ENCODE results near the gene MYCBP2. TPM values are rescaled to one million over a fixed set of nuclear protein-coding genes. Genes with fewer than 3 reads are reported as not detected.

MYCBP2 gene
- total RNA-seq, 1 donor from 2014 or later: 116 TPM

DNA sequence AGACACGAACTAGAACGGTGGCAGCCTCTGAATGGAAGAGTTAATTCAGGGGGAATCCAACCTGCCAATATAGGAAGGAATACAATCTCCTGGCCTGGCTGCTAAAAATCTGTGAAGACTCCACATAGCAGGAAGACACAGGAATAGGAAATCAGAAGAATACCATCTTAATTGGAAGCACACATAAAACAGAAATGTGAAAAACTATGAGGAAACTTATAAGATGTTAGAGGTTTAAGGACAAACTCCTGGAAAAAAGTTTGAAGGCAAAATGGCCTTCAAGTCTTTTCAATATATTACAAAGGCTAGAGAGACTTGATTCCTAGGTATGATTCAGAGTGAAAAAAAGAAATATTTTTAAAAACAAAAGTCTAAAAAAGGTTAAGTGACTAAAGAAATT is 221.8 kb downstream of the MYCBP2 start:
- DNase-seq (ENCODE audit: extremely low read depth, low read depth, low spot score): no peak

DNA sequence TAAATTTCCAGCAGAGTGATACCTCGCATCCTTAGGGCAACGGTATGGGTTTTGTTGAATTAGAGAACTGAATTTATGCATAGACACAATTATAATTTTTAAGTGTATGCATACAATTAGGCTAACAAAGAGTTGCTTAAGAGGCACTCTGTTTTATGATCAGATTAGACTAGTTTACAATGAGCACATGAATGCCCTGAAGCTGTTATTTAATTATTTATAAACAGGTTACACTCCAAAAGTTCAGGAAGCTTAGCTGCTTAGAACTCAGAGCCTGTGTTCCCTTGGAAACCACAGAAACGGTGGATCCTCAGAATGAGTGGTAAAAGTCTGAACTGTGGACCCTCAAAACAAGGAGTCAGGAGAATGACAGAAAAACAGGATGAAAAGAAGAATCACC is 227.5 kb downstream of the MYCBP2 start:
- DNase-seq (ENCODE audit: extremely low read depth, low read depth, low spot score): no peak

DNA sequence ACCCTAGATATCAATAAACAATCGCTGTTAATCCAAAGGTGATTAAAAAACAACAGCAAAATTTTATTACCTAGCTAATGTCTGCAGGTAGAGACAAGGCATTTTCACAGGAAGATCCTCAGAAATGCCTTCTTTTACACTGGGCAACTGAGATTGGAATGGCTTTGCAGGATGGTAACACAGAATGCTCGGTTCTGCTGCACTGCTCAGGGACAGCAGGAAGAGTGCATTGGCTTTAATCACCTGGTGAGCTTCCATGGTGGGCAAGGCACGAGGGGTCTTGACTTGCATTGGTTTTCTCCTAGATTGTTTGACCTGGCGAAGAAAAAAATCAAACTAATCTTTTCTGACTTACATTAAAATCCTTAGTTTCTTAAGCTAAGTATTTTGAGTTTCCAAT is 231.6 kb downstream of the MYCBP2 start:
- no peak for DNase-seq (ENCODE audit: extremely low read depth, low read depth, low spot score)

DNA sequence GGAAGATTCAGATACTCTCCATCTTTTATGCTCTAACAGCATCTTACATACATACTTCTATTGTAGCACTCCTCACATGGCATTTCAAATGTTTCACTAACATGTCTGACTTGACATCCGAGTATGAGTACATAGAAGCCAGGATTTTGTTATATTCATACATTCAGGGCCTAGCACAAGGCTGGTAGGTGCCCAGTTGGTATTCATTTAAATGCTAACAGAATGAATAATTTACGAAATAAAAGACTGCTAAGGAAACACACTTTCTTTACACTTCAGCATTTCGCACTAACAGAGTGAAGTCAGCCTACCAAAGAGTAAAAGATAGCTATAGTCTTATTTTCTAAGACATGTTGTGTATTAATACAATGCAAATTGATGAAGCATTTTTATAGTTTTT is 232.1 kb downstream of the MYCBP2 start:
- no peak for DNase-seq (ENCODE audit: extremely low read depth, low read depth, low spot score)

DNA sequence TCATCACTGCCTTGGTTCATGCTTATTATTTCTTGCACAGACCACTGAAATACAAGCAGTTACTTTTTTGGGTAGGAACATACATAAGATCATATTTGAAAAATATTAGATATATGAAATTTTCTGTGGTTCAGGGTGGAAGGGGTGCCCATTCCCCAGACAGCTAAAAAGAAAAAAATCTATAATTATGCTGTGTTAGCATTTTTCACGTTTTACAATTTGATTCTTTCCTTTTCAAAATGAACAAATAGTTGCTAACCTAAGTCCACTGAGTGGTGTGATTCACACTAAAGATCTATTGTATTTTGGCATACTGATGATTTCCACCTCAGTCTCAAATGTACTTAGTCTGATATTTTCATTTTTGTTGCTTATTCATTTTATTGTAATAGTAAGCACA is 233.2 kb downstream of the MYCBP2 start:
- no peak for DNase-seq (ENCODE audit: extremely low read depth, low read depth, low spot score)

DNA sequence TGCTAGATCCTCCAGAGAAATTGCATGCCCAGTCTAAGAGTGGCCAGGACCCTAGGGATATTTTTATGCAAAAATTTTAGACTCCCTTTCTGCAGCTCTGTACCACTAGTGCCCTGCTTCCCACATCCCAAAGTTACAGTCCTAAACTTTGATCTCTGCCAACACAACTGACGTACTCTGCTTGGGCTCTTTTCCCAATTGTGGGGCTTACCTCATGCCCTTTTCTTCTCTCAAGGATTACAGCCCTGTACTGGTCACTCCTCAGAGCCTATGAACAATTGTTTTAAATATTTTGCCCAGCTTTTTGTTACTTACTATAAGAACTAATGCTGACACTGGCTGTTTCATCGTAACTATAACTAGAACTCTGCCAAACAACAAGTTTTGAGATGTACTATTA is 242.1 kb downstream of the MYCBP2 start:
- no peak for DNase-seq (ENCODE audit: extremely low read depth, low read depth, low spot score)

DNA sequence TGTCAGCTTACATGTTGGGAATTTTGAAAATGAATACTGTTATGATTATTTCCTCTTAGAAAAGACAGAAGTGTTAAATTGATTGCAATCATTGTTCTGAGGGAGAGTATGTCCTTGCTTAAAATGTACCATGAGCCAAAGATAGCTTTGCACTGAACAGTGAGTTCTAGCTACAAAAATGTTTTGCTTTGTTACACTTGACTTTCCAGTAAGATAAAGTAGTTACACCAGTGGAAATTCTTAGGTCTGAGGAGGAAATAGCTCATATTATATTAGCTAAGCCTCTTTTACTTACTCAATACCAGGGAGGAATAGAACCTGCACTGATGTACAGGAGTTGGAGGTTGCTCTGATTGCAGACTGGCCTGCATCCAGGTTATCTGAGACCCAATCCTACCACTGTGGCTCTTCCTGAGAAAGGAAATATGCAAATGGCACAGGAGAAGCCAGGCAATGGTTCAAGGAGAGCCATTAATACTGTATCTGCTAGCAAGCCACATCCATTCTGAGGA is 246.9 kb downstream of the MYCBP2 start:
- no peak for DNase-seq (ENCODE audit: extremely low read depth, low read depth, low spot score)

DNA sequence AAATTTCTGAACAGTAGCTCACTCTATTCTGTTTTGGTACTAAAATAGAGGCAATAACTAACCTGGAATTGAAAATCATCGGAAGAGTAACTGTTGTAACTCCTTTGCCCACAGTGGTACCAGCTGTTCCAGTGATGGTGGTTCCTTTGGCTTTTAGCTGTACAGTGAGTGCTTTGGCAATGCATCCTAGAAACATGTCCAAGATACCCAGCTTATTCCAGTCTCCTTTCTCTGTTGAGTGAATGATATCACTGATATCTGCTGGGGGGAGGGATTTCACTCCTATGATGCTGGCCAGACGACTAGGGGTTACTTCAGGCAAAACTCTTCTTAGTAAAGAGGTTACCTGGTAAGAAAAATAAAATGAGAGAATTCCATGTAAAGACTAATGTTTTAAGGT is 259.4 kb downstream of the MYCBP2 start:
- no peak for DNase-seq (ENCODE audit: extremely low read depth, low read depth, low spot score)

DNA sequence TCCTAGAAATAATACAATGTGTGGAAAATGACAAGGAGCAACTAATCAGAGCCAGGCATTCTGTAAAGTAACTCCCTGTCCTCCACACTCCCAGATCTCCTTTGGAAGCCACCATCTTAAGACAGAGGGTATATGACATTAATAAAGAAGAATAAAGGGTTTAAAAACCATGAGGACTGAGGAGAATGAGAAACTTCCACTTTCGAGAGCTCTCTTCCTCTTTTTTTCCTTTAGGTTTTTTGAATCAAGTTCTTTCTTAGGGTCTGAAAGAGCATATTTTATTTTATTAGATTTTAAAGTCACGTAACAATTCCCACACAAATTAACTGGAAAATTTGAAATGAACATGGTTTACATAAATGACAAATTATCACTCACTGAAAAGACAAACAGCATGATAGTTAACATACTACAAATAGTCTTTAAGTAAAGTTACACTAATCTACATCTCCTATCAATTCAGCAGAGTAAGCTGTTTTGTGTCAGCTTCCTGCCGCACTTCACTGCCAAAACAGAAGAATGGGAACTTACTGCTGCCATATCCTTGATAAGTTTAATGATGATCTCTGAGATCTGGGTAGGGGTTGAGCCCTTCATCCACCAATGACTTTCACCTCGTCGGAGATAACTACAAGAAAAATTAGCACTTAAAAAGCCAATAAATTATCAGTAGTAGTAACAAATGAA is 261.3 kb downstream of the MYCBP2 start:
- no peak for DNase-seq (ENCODE audit: extremely low read depth, low read depth, low spot score)

DNA sequence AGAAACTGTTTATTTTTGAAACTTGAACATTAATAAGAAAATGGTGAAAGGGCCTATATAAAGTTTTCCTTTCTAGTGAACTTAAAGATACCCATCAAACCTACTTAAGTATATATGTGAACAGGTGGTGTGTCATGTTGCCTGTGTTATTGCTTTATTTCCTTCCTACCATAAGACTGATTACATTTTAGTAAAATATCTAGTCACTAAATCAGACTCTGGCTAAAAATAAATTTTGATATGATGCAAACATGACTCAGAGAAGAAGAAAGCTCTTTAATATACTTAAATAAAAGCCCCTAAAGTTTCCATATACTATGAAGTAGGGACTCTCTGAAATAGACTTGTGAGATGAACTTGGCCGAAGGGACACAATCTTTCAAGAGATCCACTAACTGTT is 264.8 kb downstream of the MYCBP2 start:
- no peak for DNase-seq (ENCODE audit: extremely low read depth, low read depth, low spot score)

DNA sequence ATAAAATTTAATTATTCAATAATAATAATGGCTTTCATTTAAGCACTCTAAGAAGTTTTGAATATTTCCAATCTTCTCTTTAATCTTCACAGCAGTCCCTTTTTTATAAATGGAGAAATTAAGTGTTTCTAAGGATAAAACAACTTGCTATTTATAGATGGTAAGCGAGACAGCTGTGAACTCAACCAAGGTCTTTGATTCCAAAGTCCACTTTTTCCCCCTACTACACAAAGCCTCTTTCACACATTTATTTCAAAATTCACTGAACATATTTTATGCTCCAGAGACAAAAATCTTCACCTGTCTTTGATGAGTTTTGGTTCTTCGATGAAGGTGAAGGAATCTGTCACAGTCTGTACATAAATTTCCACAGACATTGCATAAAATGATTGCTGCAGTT is 265.5 kb downstream of the MYCBP2 start:
- no peak for DNase-seq (ENCODE audit: extremely low read depth, low read depth, low spot score)

DNA sequence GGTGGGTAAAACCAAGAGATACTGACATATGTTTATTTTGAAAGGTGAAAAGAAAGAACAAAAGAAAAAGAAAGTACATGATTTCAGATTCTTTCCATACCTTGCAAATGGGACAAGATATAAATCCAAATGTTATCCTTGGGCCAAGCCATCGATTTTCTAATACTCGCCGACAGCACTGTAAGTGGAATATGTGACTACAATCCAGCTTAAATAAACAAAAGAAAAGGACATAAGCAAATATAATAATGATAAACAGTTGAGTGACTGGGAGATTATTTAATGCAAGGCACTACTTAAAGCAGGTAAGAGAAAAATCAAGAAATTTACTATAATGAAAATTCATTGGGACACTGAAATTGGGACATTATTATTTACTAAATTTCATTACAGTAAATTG is 270.0 kb downstream of the MYCBP2 start:
- DNase-seq (ENCODE audit: extremely low read depth, low read depth, low spot score): no peak

DNA sequence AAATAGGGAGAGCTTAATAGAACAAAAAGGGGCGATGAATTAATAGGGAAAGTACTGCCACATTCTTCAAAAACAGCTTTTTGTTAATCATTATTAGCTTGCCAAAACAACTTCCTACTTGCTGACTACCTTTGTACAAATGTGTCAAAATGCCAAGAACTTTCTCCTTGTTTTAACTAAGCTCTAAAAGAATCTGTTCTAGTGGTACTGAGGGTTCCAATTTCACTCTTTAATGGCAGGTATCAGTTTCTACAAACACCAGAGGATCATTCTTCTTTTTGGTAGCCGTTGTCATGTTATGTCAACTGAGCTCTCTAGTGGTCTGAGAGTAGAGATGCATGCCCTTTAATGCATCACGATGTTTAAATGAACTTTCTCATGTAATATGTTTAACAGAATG is 270.5 kb downstream of the MYCBP2 start:
- DNase-seq (ENCODE audit: extremely low read depth, low read depth, low spot score): no peak

DNA sequence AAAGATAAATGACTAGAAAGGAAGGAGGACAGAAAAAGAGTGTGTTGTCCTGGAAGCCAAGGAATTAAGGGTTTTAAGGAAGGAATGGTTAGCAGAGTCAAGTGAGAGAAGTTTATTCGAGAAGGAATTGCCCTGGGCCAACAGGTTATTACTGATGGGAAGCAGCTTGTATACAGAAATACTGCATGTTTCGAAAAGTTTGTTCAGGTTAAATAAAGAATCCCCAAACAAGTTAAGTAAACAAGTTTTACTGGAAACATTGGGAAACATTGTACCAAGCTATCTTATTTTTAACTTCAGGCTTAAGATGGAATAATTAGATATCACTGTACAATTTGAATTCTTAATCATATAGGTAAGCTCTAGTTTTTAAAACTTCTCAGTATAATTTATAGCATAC is 271.7 kb downstream of the MYCBP2 start:
- no peak for DNase-seq (ENCODE audit: extremely low read depth, low read depth, low spot score)

DNA sequence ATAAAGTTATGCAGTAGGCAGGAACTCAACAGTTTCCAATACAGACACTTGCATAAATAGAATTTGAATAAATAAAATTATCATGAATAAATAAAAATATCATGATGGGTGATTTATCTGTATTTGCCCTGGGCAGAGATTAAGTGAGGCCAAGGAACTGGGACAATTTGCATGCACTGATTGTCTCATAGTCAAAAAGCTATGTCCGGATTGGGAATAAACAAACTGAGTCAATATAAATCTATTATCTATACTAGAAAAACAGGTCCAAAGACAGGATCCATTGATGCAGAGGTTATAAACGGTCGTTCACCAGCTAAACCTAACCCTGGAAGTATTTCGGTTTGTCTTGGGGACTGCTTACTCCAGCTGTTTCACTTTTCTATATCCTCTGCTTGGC is 273.7 kb downstream of the MYCBP2 start:
- DNase-seq (ENCODE audit: extremely low read depth, low read depth, low spot score): no peak

DNA sequence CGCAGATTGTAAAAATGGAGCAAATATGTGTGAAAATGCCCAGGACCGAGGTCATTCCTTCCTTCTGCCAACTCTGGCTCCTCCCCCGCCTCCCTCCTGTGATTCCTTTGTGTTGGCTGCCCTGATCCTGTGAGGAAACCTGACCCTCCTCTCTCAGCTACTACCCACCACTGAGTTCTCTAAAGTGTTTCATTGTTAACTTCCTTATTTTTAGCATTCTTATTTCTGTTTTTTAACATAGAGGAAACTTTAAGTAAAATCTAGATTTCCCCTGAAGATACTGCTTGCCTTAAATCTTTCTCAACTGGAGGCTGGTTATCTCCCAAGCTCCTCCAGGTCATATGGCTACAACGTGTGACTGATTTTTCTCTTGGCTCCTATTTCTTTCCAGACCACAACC is 278.2 kb downstream of the MYCBP2 start:
- DNase-seq (ENCODE audit: extremely low read depth, low read depth, low spot score): no peak

DNA sequence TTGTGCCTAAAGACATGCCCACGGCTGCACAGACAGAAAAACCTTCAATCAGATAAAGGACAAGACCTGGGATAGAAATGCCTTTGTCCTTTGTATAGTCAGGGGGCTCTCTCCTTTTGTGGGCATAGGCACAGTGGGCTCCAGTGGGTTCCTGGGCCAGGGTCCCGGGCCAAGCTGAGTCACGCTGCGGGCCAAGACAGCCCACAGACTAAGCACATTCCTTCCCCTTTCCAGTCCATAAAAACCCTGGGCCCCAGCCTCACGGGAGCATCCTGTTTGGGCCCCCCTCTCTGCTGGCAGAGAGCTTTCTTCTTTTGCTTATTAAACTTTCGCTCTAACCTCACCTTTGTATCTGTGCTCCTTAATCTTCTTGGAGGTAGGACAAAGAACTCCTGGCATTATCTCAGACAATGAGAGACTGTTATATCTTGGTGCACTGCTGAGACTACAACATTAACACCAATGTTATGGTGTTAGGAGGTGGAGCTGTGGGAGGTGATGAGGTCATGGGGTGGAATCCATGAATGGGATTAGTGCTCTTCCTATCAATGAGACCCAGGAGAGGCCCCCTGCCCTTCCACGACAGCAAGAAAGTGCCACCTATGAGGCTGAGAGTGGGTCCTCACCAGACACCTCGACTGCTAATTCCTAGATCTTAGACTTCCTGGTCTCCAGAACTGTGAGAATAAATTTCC is 279.1 kb downstream of the MYCBP2 start:
- no peak for DNase-seq (ENCODE audit: extremely low read depth, low read depth, low spot score)

DNA sequence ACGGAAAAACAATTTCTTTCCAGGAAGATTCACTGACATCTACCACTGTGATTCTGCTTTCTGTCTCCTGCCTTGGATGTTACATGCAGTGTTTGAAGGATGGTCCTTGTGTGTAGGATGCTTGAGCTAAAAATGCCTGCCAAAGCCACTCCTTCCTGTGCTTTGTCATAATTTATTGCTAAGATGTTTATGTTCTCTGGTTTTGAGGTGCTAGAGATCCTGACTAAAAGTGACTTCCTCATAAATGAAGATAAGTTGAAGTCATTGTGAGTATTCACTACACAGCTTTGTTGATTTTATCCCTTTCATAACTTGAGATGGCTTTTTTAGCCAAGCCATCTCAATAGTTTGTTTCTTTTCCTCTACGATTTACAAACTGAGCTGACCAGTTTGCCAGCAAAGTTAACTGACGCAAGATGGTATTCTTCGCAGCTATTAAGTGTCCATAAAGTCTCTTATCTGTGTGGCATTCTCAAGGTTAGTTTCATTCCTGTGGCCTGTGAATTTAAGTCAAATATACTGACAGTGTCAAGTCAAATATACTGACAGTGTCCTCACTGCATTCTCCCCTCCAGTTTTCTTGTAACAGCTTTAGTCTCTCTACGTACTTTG is 284.2 kb downstream of the MYCBP2 start:
- DNase-seq (ENCODE audit: extremely low read depth, low read depth, low spot score): no peak

DNA sequence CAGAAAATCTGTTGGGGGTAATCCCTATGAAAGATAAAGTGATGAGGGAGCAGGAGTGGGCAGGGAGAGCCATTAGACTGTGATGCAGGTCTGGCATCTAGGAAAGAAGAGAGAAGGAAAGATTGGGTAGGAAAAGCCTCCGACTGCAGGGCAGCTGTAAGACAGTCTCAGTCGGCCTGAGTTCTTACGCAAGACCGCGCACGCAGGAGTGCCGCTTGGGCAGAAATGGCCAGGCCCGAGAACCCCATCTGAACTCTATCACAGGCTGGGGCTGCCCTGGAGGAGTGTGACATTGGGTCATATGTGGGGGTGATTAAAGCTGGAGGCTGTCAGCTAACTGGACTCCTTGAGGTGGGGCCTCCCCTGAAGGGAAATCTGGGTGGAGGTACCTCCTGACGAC is 286.1 kb downstream of the MYCBP2 start:
- DNase-seq (ENCODE audit: extremely low read depth, low read depth, low spot score): no peak

DNA sequence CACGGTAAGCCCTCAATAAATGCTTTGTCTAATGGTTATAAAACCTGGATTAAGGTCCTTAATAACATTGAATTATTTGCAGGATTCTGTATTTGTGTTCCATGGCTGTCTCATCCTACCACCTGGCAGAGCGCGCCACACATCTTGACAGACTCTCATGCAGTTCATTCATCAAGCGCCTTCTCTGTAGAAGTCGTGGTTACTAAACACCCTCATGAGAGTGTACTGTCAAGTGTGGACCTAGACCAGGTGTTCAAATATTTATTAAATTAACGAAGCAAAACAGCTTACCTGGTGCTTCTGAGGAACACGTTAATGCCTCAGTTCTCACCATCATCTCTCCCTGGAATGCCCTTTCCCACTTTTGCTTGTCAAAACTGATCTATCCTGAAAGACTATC is 286.8 kb downstream of the MYCBP2 start:
- DNase-seq (ENCODE audit: extremely low read depth, low read depth, low spot score): no peak

DNA sequence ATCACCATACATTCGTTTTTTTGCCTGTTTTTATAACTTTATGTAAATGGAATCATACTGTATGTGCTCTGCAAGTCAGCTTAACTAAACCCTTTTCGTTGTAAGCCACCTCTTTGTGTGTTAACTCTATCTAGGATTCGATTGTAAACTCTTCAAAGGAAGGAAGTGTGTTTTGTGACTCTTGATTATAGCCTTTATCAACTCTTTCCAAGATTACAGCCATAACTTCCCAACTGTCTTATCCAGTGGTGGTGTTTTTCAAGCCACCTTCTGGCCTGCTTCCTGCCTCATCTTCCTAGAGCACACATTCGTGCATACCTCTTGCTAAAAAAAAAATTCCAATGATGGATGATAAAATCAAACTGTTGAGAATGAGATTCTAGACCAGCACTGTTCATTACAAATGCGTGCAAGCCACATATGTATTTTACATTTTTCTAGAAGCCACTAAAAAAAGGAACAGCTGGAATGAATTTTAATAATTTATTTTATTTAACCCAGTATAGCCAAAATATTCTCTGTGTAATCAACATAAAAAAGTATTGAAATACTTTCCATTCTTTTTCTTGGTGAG is 287.9 kb downstream of the MYCBP2 start:
- no peak for DNase-seq (ENCODE audit: extremely low read depth, low read depth, low spot score)

DNA sequence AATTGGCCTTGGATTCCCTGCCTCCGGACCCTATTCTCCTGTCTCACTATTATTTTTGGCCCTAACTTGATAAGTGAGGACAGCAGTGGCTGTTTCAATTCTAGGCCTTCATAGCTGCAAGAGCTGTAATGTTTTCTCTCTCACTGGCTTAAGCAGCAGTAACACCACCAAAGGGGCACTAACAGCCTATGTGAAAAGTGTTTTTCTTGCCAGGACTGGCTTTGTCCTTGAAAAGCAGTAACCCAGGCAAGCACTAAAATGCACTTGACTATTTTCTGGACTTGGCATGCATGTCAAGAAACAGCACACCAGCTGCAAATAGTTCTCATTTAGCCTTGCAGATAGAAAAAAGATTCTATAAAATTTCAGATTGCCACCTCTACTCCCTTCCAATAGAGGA is 290.6 kb downstream of the MYCBP2 start:
- no peak for DNase-seq (ENCODE audit: extremely low read depth, low read depth, low spot score)

Data from glomerular endothelial cell (primary cell).